Astrocyte (in vitro differentiated cells and primary cell): Measurements from ENCODE around the gene AMD1.

Experiments used
- CTCF ChIP-seq: IDR thresholded peaks from 2 replicates; pipeline ENCODE4 v1.5.1; 2011; ENCODE audit warnings: low read depth, mild to moderate bottlenecking, inconsistent platforms, low read length, moderate library complexity; ENCODE audit not compliant: insufficient read depth
- EZH2 ChIP-seq: IDR thresholded peaks from 2 replicates; pipeline ENCODE4 v1.6.1; 2012; ENCODE audit warnings: mild to moderate bottlenecking, low read length, inconsistent platforms; ENCODE audit not compliant: insufficient read depth

GRCh38 chr6:110826236-110827129 is 48.1 kb upstream of the AMD1 start:
- TF ChIP-seq CTCF (no peak), EZH2 (no peak)
